Measurements from ENCODE around the gene MAD2L2. TPM values are rescaled to one million over a fixed set of nuclear protein-coding genes. Genes with fewer than 3 reads are reported as not detected.

MAD2L2 gene
- total RNA-seq, 1 donor from 2014 or later = 58.2 TPM

- intact Hi-C loops (cut with micrococcal nuclease) = no loop called here
Measured at GRCh38 chr1:11705596-11705995, 24.6 kb upstream of the MAD2L2 start.

- intact Hi-C loops (cut with micrococcal nuclease) = no loop called here
Measured at GRCh38 chr1:11704691-11705475, 23.9 kb upstream of the MAD2L2 start.

GRCh38 chr1:11704194-11704529 is 23.2 kb upstream of the MAD2L2 start:
- intact Hi-C loops (cut with micrococcal nuclease) = no loop called here

- intact Hi-C loops (cut with micrococcal nuclease) = no loop called here
Measured at GRCh38 chr1:11703357-11704193, 22.6 kb upstream of the MAD2L2 start.

- intact Hi-C loops (cut with micrococcal nuclease) = no loop called here
Measured at GRCh38 chr1:11701981-11702803, 21.2 kb upstream of the MAD2L2 start.

- intact Hi-C loops (cut with micrococcal nuclease) = no loop called here
Measured at GRCh38 chr1:11701551-11701961, 20.6 kb upstream of the MAD2L2 start.

- intact Hi-C loops (cut with micrococcal nuclease) = no loop called here
Measured at GRCh38 chr1:11700601-11701467, 19.9 kb upstream of the MAD2L2 start.

GRCh38 chr1:11697893-11698210 is 16.9 kb upstream of the MAD2L2 start:
- intact Hi-C loops (cut with micrococcal nuclease) = no loop called here

- intact Hi-C loops (cut with micrococcal nuclease) = no loop called here
Measured at GRCh38 chr1:11697188-11697892, 16.4 kb upstream of the MAD2L2 start.

- intact Hi-C loops (cut with micrococcal nuclease) = no loop called here
Measured at GRCh38 chr1:11695861-11696260, 14.9 kb upstream of the MAD2L2 start.

GRCh38 chr1:11693917-11694316 is 13.0 kb upstream of the MAD2L2 start:
- intact Hi-C loops (cut with micrococcal nuclease) = no loop called here

- intact Hi-C loops (cut with micrococcal nuclease) = no loop called here
Measured at GRCh38 chr1:11693024-11693590, 12.2 kb upstream of the MAD2L2 start.

- intact Hi-C loops (cut with micrococcal nuclease) = no loop called here
Measured at GRCh38 chr1:11691928-11692711, 11.2 kb upstream of the MAD2L2 start.

GRCh38 chr1:11691302-11691914 is 10.5 kb upstream of the MAD2L2 start, which contains the start of gene DRAXIN:
TSS of gene DRAXIN (plus strand) at chr1:11691710. CDS start at chr1:11706259, 14,549 bp downstream.
- intact Hi-C loops (cut with micrococcal nuclease) = no loop called here

- intact Hi-C loops (cut with micrococcal nuclease) = loop anchor here (1.0 kb wide), 1 partner anchor 9 kb away; the partner anchor contains the start of gene MAD2L2
Measured at GRCh38 chr1:11690397-11691301, 9.7 kb upstream of the MAD2L2 start.

- intact Hi-C loops (cut with micrococcal nuclease) = no loop called here
Measured at GRCh38 chr1:11688506-11688905, 7.6 kb upstream of the MAD2L2 start.

- intact Hi-C loops (cut with micrococcal nuclease) = no loop called here
Measured at GRCh38 chr1:11685210-11685752, 4.3 kb upstream of the MAD2L2 start.
